Measurements from ENCODE around the gene PITX3.

GRCh38 chr10:102289356-102289755 is 48.0 kb upstream of the PITX3 start:
- TF ChIP-seq CTCF (IDR thresholded peaks at IDR 0.05; ENCODE audit: poor library complexity, severe bottlenecking): no peak
- TF ChIP-seq REST (IDR thresholded peaks at IDR 0.05; ENCODE audit: borderline replicate concordance): no peak
- TF ChIP-seq EZH2 (IDR thresholded peaks at IDR 0.05; ENCODE audit: borderline replicate concordance, insufficient read depth, low read length, poor library complexity, severe bottlenecking): no peak
- no peak for TF ChIP-seq EP300 (conservative IDR thresholded peaks at IDR 0.05; ENCODE audit: poor library complexity, severe bottlenecking)
- no peak for TF ChIP-seq RAD21 (conservative IDR thresholded peaks at IDR 0.05)
